GM10248 (cell line): Measurements from ENCODE around the gene CRADD.

Experiments
- CTCF ChIA-PET: fragments of 300-600 bp; sonication (Branson Sonifier 250); formaldehyde crosslinking; extraction: SDS; loops from one replicate; lab custom pipeline; 2021; ENCODE audit warnings: antibody characterized with exemption; lab: Yijun Ruan, JAX
- POLR2A ChIA-PET: fragments of 350-650 bp; sonication (Branson Sonifier 250); formaldehyde crosslinking; extraction: SDS; loops from one replicate; lab custom pipeline; 2020; ENCODE audit warnings: antibody characterized with exemption; lab: Yijun Ruan, JAX
- DNase-seq: peaks from one replicate; pipeline ENCODE4 v3.0.0; 2012; ENCODE audit errors: extremely low spot score
- TF ChIP-seq, protein P1 (sequence below): IDR thresholded peaks from 2 replicates; pipeline ENCODE4 v1.5.1; 2012; ENCODE audit warnings: mild to moderate bottlenecking, low read depth; ENCODE audit errors: extremely low read depth, missing control alignments, control extremely low read depth

The CRADD gene

DNA sequence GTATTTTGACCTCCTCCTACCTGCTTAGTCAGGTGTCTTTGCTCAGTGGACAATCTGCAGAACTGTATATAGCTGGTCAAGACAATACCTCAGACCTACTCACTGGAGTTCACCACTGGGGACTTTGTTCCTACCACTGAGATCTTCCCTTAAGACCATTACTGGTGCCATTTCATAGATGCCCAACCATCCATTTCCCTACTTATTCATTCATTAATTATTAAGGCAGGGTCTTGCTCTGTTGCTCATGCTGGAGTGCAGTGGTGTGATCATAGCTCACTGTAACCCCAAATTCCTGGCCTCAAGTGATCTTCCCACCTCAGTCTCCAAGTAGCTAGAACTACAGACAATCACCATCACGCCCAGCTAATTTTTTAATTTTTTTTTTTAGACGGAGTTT lies 22.8 kb upstream of the CRADD start:
- ChIA-PET POLR2A (no interaction called here), CTCF (interaction anchor here (0.8 kb wide), 1 partner anchor 41 kb away, joined by 3 read pairs; no protein-coding TSS in a partner anchor)
- DNase-seq = no peak
- TF ChIP-seq, protein P1, sequence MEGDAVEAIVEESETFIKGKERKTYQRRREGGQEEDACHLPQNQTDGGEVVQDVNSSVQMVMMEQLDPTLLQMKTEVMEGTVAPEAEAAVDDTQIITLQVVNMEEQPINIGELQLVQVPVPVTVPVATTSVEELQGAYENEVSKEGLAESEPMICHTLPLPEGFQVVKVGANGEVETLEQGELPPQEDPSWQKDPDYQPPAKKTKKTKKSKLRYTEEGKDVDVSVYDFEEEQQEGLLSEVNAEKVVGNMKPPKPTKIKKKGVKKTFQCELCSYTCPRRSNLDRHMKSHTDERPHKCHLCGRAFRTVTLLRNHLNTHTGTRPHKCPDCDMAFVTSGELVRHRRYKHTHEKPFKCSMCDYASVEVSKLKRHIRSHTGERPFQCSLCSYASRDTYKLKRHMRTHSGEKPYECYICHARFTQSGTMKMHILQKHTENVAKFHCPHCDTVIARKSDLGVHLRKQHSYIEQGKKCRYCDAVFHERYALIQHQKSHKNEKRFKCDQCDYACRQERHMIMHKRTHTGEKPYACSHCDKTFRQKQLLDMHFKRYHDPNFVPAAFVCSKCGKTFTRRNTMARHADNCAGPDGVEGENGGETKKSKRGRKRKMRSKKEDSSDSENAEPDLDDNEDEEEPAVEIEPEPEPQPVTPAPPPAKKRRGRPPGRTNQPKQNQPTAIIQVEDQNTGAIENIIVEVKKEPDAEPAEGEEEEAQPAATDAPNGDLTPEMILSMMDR = no peak

DNA sequence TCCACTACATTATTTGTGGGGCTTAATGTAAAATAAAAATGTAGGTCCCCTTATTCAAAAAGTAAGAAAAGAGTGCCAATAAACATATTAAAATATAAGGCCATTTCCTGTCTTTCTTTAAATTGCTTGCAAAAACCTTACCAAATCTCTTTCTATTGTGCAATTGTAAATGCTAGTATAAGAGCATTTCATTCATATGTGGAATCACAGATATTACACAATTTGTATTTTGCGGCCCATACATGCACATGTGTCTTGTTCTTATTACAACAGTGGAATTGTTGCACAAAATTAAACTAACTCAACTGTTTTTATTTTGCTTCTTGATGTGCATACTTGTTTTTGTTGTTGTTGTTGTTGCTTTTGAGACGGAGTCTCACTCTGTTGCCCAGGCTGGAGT lies 20.1 kb upstream of the CRADD start:
- no peak for DNase-seq
- ChIA-PET CTCF (no interaction called here), POLR2A (no interaction called here)
- TF ChIP-seq, protein P1 = no peak

DNA sequence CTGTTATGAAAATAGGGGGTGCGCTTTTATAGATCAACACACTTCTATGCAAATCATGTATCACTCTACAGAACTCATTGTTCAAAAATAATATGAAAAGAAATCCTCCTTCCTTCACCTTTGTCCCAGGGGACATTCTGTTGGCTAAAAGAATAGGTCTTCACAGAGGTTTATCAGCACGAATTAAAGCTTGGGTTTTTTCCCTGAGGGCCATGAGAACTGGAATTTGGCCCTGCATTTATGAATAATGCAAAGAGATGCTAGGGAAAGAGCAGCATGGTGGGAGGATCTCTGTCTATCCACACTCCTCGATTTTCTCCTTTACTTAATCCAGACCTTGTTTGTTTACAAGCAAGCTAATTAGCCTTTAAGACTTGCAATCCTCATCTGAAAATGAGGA lies 16.2 kb upstream of the CRADD start:
- CTCF ChIA-PET = interaction anchor here (1.4 kb wide), 1 partner anchor 11 kb away, joined by 3 read pairs; no protein-coding TSS in a partner anchor
- DNase-seq = no peak
- TF ChIP-seq, protein P1 = no peak
- POLR2A ChIA-PET = no interaction called here

DNA sequence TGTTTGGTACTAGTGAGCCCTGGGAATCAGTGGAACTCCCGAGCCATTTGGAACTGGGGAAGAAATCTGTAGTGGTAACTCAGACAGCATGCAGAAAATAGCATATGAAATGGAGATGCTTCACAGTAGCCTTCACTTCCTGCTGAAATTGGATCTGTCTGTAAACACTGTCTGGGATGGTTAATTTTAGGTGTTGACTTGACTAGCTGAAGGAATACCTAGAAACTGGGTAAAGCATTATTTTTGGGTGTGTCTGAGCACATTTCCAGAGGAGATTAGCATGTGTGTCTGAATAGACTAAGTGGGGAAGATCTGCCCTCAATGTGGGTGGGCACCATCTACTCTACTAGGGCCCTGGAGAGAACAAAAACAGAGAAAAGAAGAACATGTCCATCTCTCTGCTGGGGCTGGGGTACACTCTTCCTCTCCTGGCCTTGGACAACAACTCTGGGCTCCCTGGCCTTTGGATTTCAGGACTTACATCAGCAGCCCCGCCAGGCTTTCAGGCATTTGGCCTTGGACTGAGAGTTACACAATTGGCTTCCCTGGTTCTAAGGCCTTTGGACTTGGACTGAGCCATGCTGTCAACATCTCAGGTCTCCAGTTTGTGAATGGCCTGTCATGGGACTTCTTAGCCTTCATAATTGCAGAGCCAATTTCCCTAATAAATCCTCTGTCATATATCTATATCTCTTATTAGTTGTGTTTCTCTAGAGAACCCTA lies 14.0 kb upstream of the CRADD start:
- DNase-seq = no peak
- POLR2A ChIA-PET = no interaction called here
- CTCF ChIA-PET = interaction anchor here (1.5 kb wide), 1 partner anchor 24 kb away, joined by 3 read pairs; no protein-coding TSS in a partner anchor
- TF ChIP-seq, protein P1 = no peak

DNA sequence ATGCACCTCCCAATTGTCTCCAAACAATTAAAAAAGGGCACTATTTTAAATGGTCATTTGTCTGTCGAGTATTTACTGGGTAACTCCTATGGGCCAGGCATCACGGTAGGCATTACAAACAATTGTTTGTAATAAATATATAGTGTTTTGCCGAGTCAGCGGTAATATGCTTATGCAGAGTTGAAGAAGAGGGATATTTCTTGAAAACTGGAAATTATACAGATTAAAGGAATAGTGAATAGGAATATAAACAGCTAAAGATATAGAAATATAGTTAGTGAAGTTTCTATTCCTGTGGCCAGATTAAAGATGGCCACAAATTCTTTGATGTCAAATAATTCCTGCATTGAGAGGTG lies 13.5 kb upstream of the CRADD start:
- ChIA-PET POLR2A (no interaction called here), CTCF (interaction anchor here (1.0 to 1.5 kb wide), 2 partner anchors 15 to 25 kb away, joined by 3 read pairs; no protein-coding TSS in a partner anchor)
- TF ChIP-seq, protein P1 = no peak
- no peak for DNase-seq

DNA sequence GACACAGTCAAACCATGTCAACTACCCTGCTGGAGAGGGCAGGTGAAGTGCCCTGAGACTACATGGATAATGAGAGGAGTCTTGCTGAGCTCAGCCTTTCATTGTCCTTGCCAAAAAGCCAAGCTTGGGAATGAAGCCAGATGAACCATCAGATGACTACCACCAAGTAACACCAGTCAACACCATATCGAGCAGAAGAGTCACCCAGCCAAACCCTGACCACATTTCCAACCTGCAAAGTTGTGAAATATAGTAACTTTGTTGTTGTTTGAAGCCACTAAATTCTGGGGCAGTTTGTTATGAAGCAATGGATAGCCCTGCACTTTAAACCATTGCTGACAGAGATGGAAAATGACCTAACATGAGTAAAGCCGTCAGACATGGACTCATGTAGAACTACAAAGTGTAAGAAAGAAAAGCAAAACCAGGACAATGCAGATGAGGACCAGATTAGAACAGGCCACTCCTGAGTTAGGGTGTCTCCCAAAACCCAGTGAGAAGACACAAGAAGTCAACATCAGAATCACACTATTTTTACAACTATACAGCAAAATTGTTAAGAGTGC lies 12.5 kb upstream of the CRADD start:
- DNase-seq = no peak
- TF ChIP-seq, protein P1 = no peak
- CTCF ChIA-PET = interaction anchor here (1.0 kb wide), 1 partner anchor 16 kb away, joined by 3 read pairs; no protein-coding TSS in a partner anchor
- POLR2A ChIA-PET = no interaction called here
